ENCODE data around the gene ZEB2. TPM values are rescaled to one million over a fixed set of nuclear protein-coding genes. Genes with fewer than 3 reads are reported as not detected.

ZEB2 gene
- total RNA-seq, 4 donors from 2014 or later = 35.9 to 177 (median 120) TPM

- Histone ChIP-seq H3K4me3 (peak overlapping the region; percentile 49 to 74), H3K27me3 (peaks cover 0 to 24% of the 10 kb centered on the region in 2 donors), H3K9me3 (no peaks in the 10 kb centered on the region), H3K36me3 (no peaks in the 10 kb centered on the region), H3K4me1 (no peaks in the 10 kb centered on the region), H3K27ac (peak overlapping the region; percentile 95 to 97)
- no peak for TF ChIP-seq CTCF (IDR thresholded peaks at IDR 0.05)
- TF ChIP-seq POLR2A (IDR thresholded peaks at IDR 0.05) = no peak
- DNase-seq = no peak
- intact Hi-C loops (cut with DNase I; ENCODE audit: low total_unique reads) = no loop called here
These were observed 1.8 kb downstream of the ZEB2 start for GRCh38 chr2:144517866-144518747.

GRCh38 chr2:144516981-144517865 lies 2.7 kb downstream of the ZEB2 start:
- Histone ChIP-seq H3K36me3 (no peaks in the 10 kb centered on the region), H3K4me3 (peak overlapping the region; percentile 49 to 74), H3K27me3 (peaks cover 0 to 24% of the 10 kb centered on the region in 2 donors), H3K9me3 (no peaks in the 10 kb centered on the region), H3K27ac (peak overlapping the region; percentile 95 to 97), H3K4me1 (no peaks in the 10 kb centered on the region)
- DNase-seq = peak; percentile 53 to 70
- TF ChIP-seq CTCF (IDR thresholded peaks at IDR 0.05) = no peak
- peak in 1 of 2 donors; percentile 28 for TF ChIP-seq POLR2A (IDR thresholded peaks at IDR 0.05)
- intact Hi-C loops (cut with DNase I; ENCODE audit: low total_unique reads) = no loop called here

- no peaks in the 10 kb centered on the region for H3K9me3 ChIP-seq
- H3K4me3 ChIP-seq = peak overlapping the region; percentile 49 to 74
- peak overlapping the region; percentile 95 to 97 for H3K27ac ChIP-seq
- TF ChIP-seq CTCF (IDR thresholded peaks at IDR 0.05) = no peak
- no peak for TF ChIP-seq POLR2A (IDR thresholded peaks at IDR 0.05)
- intact Hi-C loops (cut with DNase I; ENCODE audit: low total_unique reads) = no loop called here
- H3K36me3 ChIP-seq = no peaks in the 10 kb centered on the region
- H3K4me1 ChIP-seq = no peaks in the 10 kb centered on the region
- H3K27me3 ChIP-seq = peaks cover 0 to 19% of the 10 kb centered on the region in 2 donors
- peak in 1 of 2 donors; percentile 37 for DNase-seq
These were observed 3.4 kb downstream of the ZEB2 start for GRCh38 chr2:144516411-144516980.

DNA sequence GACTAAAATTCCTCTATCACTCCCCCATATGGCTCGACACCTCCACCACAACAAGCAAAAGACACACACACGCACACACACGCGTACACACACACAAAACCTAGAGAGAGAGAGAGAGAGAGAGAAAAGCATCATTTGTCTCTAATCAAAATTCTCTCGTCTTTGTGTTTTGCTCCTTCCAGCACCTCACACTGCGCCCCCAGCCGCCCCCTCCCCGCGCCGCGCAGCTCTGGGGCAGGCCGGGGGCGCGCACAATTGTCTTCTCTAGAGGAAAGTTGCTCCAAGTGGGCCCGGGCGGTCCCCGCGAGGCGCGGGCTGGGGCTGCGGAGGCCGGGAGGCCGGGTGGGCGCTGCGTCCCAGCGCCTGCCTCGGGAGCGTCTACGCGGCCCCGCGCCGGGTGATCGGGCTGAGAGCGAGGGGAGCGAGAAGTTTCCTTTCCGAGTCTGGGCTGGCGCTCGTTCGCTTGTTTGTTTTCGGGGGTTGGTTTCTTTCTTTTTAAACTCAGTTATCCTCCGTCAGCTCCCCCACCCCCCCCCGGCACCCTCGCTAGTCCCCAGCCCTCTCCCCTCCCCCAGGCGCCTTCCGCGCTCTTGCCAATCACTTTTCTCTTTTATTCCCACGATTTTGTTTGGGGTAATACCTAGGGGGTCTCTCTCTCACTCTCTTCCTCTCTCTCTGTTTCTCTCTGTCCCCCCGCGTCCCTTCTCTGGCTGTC lies 4.1 kb downstream of the ZEB2 start:
- Histone ChIP-seq H3K27ac (peak overlapping the region; percentile 95 to 97), H3K9me3 (no peaks in the 10 kb centered on the region), H3K4me3 (peak overlapping the region; percentile 49 to 74), H3K36me3 (no peaks in the 10 kb centered on the region), H3K27me3 (peaks cover 0 to 17% of the 10 kb centered on the region in 2 donors), H3K4me1 (no peaks in the 10 kb centered on the region)
- intact Hi-C loops (cut with DNase I; ENCODE audit: low total_unique reads) = no loop called here
- peak in 1 of 2 donors; percentile 15 for TF ChIP-seq POLR2A (IDR thresholded peaks at IDR 0.05)
- no peak for TF ChIP-seq CTCF (IDR thresholded peaks at IDR 0.05)
- peak; percentile 51 to 59 for DNase-seq

All from uterus (tissue), 4 donors.